Measurements from ENCODE around the gene CAPZA2. TPM values are rescaled to one million over a fixed set of nuclear protein-coding genes. Genes with fewer than 3 reads are reported as not detected.
"Not testable (repeated sequence)": the region's sequence is repeated elsewhere in the genome, so short reads cannot be mapped to it uniquely, and the experiment has no call there.

Gene CAPZA2
- total and polyA plus RNA-seq, 2 experiments from 2014 or later: 201 to 301 TPM

GRCh38 chr7:116955801-116956476, 93.6 kb downstream of the CAPZA2 start:
- H3K9ac ChIP-seq: peak overlapping the region; percentile 98; the same call in 1 of the 2 replicates
- no peak overlapping the region; the same call in 1 of the 2 replicates for H3K4me3 ChIP-seq
- peak; percentile 27 for DNase-seq

DNA sequence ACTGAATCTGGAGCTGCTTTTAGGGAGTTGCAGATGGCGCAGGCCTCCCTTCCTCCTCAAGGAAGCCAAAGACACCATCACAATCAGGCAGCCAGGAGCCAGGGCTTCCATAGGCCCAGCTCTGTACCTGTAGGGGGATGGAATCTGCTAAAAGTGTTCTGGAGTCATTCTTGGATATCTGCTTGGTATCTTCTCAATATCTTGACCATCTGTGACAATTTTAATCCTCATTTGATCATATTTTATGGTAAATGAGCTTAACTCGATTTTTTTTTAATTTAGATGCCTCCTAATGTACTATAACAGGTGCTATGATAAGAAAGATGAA, 94.1 kb downstream of the CAPZA2 start:
- Histone ChIP-seq H3K4me2 (ENCODE audit: unreplicated experiment) (no peak overlapping the region), H3K9ac (no peak overlapping the region), H4K20me1 (ENCODE audit: insufficient read depth) (no peaks in the 10 kb centered on the region), H3K4me3 (no peak overlapping the region), H3K9me2 (ENCODE audit: insufficient read depth) (no peaks in the 10 kb centered on the region), H3K9me3 (ENCODE audit: low read depth) (no peaks in the 10 kb centered on the region), H3K79me2 (ENCODE audit: insufficient read depth) (peaks cover 72% of the 10 kb centered on the region), H3K27ac (no peak overlapping the region), H2AFZ (no peak overlapping the region), H3F3A (ENCODE audit: insufficient read depth) (peaks cover 16% of the 10 kb centered on the region), H3K4me1 (ENCODE audit: insufficient read depth) (peaks cover 22% of the 10 kb centered on the region), H3K27me3 (replicated peaks; ENCODE audit: insufficient read depth) (no peaks in the 10 kb centered on the region), H3K36me3 (ENCODE audit: low read depth) (no peaks in the 10 kb centered on the region)
- no peak for DNase-seq
- in situ Hi-C loops (cut with MboI): no loop called here
- no peak for TF ChIP-seq EZH2 (IDR thresholded peaks at IDR 0.05; ENCODE audit: insufficient read depth, poor library complexity, severe bottlenecking)
- no peak for TF ChIP-seq EZH2phosphoT487 (IDR thresholded peaks at IDR 0.05; ENCODE audit: insufficient read depth, low read depth)
- whole genome bisulfite sequencing, 2 experiments (ENCODE audit: low coverage in 1 of 2, low lambda C conversion rate in 2 of 2, missing lambda C conversion rate in 2 of 2): 92 to 100% methylated on average over 2 of the region's 2 CpGs

More at GRCh38 chr7:116955801-116956476, 93.6 kb downstream of the CAPZA2 start:
- TF ChIP-seq EZH2phosphoT487 (IDR thresholded peaks at IDR 0.05; ENCODE audit: insufficient read depth, low read depth) (no peak), EZH2 (IDR thresholded peaks at IDR 0.05; ENCODE audit: insufficient read depth, poor library complexity, severe bottlenecking) (no peak)
- peak overlapping the region; percentile 93 for H3K4me2 ChIP-seq (ENCODE audit: unreplicated experiment)
- H3K79me2 ChIP-seq (ENCODE audit: insufficient read depth): peaks cover 67% of the 10 kb centered on the region
- no peak overlapping the region for H3K27ac ChIP-seq
- H3K27me3 ChIP-seq (replicated peaks; ENCODE audit: insufficient read depth): no peaks in the 10 kb centered on the region
- peaks cover 16% of the 10 kb centered on the region for H3F3A ChIP-seq (ENCODE audit: insufficient read depth)
- H2AFZ ChIP-seq: no peak overlapping the region
- H3K4me1 ChIP-seq (ENCODE audit: insufficient read depth): peaks cover 22% of the 10 kb centered on the region
- H3K9me3 ChIP-seq (ENCODE audit: low read depth): no peaks in the 10 kb centered on the region
- no peaks in the 10 kb centered on the region for H3K36me3 ChIP-seq (ENCODE audit: low read depth)
- in situ Hi-C loops (cut with MboI): no loop called here
- no peaks in the 10 kb centered on the region for H4K20me1 ChIP-seq (ENCODE audit: insufficient read depth)
- WGBS, 2 experiments (ENCODE audit: low coverage in 1 of 2, low lambda C conversion rate in 2 of 2, missing lambda C conversion rate in 2 of 2): 76 to 79% methylated on average over 4 of the region's 4 CpGs
- H3K9me2 ChIP-seq (ENCODE audit: insufficient read depth): no peaks in the 10 kb centered on the region

- Histone ChIP-seq H3K4me2 (ENCODE audit: unreplicated experiment) (no peak overlapping the region), H4K20me1 (ENCODE audit: insufficient read depth) (no peaks in the 10 kb centered on the region), H3K9me2 (ENCODE audit: insufficient read depth) (no peaks in the 10 kb centered on the region), H3K36me3 (ENCODE audit: low read depth) (no peaks in the 10 kb centered on the region), H3K27ac (no peak overlapping the region), H3K27me3 (replicated peaks; ENCODE audit: insufficient read depth) (no peaks in the 10 kb centered on the region), H3F3A (ENCODE audit: insufficient read depth) (peaks cover 11% of the 10 kb centered on the region), H2AFZ (no peak overlapping the region), H3K4me1 (ENCODE audit: insufficient read depth) (peaks cover 17% of the 10 kb centered on the region), H3K9ac (no peak overlapping the region), H3K79me2 (ENCODE audit: insufficient read depth) (peaks cover 86% of the 10 kb centered on the region), H3K4me3 (no peak overlapping the region), H3K9me3 (ENCODE audit: low read depth) (no peaks in the 10 kb centered on the region)
- no peak for DNase-seq
- 94 to 96% methylated on average over 2 of the region's 2 CpGs for WGBS, 2 experiments (ENCODE audit: low coverage in 1 of 2, low lambda C conversion rate in 2 of 2, missing lambda C conversion rate in 2 of 2)
- TF ChIP-seq EZH2 (IDR thresholded peaks at IDR 0.05; ENCODE audit: insufficient read depth, poor library complexity, severe bottlenecking) (no peak), EZH2phosphoT487 (IDR thresholded peaks at IDR 0.05; ENCODE audit: insufficient read depth, low read depth) (no peak)
- in situ Hi-C loops (cut with MboI): no loop called here
Observed at GRCh38 chr7:116957874-116958273, 95.5 kb downstream of the CAPZA2 start.

- H4K20me1 ChIP-seq (ENCODE audit: insufficient read depth); H3K36me3 ChIP-seq (ENCODE audit: low read depth); in situ Hi-C loops (cut with MboI); H3K27me3 ChIP-seq (replicated peaks; ENCODE audit: insufficient read depth); H3K9me3 ChIP-seq (ENCODE audit: low read depth); H3K9ac ChIP-seq; H3K4me3 ChIP-seq; DNase-seq; H3K9me2 ChIP-seq (ENCODE audit: insufficient read depth); H3K4me2 ChIP-seq (ENCODE audit: unreplicated experiment); H3F3A ChIP-seq (ENCODE audit: insufficient read depth); H2AFZ ChIP-seq; H3K27ac ChIP-seq; H3K4me1 ChIP-seq (ENCODE audit: insufficient read depth): not testable (repeated sequence)
- peaks cover 99% of the 10 kb centered on the region for H3K79me2 ChIP-seq (ENCODE audit: insufficient read depth)
- WGBS, 2 experiments (ENCODE audit: low coverage in 1 of 2, low lambda C conversion rate in 2 of 2, missing lambda C conversion rate in 2 of 2): 90 to 100% methylated on average over 4 of the region's 4 CpGs
Observed at GRCh38 chr7:116961966-116962673, 99.7 kb downstream of the CAPZA2 start.
